T-helper 17 cell (primary cell): ENCODE results near the gene LY6G5B. TPM values are rescaled to one million over a fixed set of nuclear protein-coding genes. Genes with fewer than 3 reads are reported as not detected.

Source experiments
- ATAC-seq: fragments of 150-1000 bp; cut with Tn5 transposase; 2 replicates; pipeline ENCODE4 v1.10.0; 2021; ENCODE audit warnings: mild to moderate bottlenecking, moderate library complexity
- DNase-seq, 3 donors: peaks; one replicate each; pipeline versions ENCODE4 v3.0.0 to v3.0.0-alpha.2; 2020 to 2021
- H3K9me3 ChIP-seq: one replicate; pipeline ENCODE4 v1.7.0; 2013; ENCODE audit warnings: low read length, mild to moderate bottlenecking; ENCODE audit not compliant: control insufficient read depth, poor library complexity, severe bottlenecking
- H3K27ac Mint-ChIP-seq: one replicate; pipeline ENCODE4 v1.8.0; 2022; ENCODE audit warnings: mild to moderate bottlenecking, moderate library complexity, mixed read lengths
- H3K27me3 Mint-ChIP-seq: one replicate; pipeline ENCODE4 v1.8.0; 2022; ENCODE audit warnings: mixed read lengths
- H3K36me3 Mint-ChIP-seq: one replicate; pipeline ENCODE4 v1.8.0; 2022; ENCODE audit warnings: low read depth, mixed read lengths
- H3K4me1 Mint-ChIP-seq: one replicate; pipeline ENCODE4 v1.8.0; 2022; ENCODE audit warnings: mild to moderate bottlenecking, mixed read lengths
- H3K4me3 Mint-ChIP-seq: one replicate; pipeline ENCODE4 v1.8.0; 2022; ENCODE audit warnings: mild to moderate bottlenecking, moderate library complexity, mixed read lengths
- total RNA-seq, 4 donors: library from RNA in 2 of 4; stranded (reverse) in 2 of 4; gene quantifications; one replicate each; pipeline ENCODE4 v1.2.3 and lab custom pipeline; 2022 to 2026

The LY6G5B gene
- total RNA-seq, 2 donors from 2014 or later = 27.6 to 32.7 TPM

GRCh38 chr6:31632279-31632946 lies 37.4 kb upstream of the LY6G5B start:
- no peaks in the 10 kb centered on the region for H3K9me3 ChIP-seq
- Mint-ChIP-seq H3K36me3 (peaks cover 14% of the 10 kb centered on the region), H3K4me3 (peak overlapping the region; percentile 63), H3K27me3 (no peaks in the 10 kb centered on the region), H3K4me1 (peaks cover 17% of the 10 kb centered on the region), H3K27ac (peak overlapping the region; percentile 66)
- DNase-seq = no peak
- no peak for ATAC-seq

DNA sequence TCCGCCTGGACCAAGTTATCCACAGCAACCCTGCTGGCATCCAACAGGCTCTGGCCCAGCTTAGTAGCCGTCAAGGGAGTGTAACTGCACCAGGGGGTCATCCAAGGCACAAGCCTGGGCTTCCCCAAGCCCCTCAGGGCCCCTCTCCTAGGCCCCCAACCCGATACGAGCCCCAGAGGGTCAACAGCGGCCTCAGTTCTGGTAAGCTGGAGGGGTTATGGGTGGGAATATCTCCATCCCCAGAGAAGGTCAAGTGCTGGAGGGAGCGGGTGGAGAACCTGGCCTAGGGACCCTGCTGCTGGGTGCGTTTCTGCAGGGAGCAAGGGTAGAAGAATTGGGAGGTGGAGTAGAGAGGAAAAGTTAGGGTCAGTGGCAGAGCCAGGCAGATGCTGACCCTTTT lies 36.3 kb upstream of the LY6G5B start:
- H3K4me1 Mint-ChIP-seq = peaks cover 9% of the 10 kb centered on the region
- DNase-seq = no peak
- H3K36me3 Mint-ChIP-seq = peaks cover 11% of the 10 kb centered on the region
- no peaks in the 10 kb centered on the region for H3K27me3 Mint-ChIP-seq
- peak overlapping the region; percentile 66 for H3K27ac Mint-ChIP-seq
- H3K4me3 Mint-ChIP-seq = no peak overlapping the region
- no peaks in the 10 kb centered on the region for H3K9me3 ChIP-seq
- no peak for ATAC-seq

DNA sequence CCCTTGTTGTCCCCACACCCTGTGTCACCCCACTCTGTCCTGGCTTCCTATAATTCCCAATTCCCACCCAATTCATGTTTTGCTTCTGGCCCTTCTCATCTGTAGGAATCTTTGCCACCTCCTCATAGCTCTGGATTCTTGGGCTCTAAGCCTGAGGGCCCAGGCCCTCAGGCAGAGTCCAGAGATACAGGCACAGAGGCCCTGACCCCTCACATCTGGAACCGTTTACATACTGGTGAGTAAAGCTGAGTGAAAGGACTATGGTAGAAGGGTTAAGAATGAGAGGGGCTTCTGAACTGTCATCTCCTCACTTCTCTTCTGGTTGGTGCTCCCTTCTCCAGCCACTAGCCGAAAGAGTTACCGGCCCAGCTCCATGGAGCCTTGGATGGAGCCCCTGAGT lies 35.6 kb upstream of the LY6G5B start:
- no peak overlapping the region for H3K4me3 Mint-ChIP-seq
- peaks cover 11% of the 10 kb centered on the region for H3K36me3 Mint-ChIP-seq
- H3K27me3 Mint-ChIP-seq = no peaks in the 10 kb centered on the region
- peak overlapping the region; percentile 2 for H3K27ac Mint-ChIP-seq
- DNase-seq = no peak
- no peak for ATAC-seq
- no peaks in the 10 kb centered on the region for H3K9me3 ChIP-seq
- H3K4me1 Mint-ChIP-seq = peaks cover 9% of the 10 kb centered on the region

GRCh38 chr6:31634969-31635575 lies 34.7 kb upstream of the LY6G5B start:
- peaks cover 8% of the 10 kb centered on the region for H3K36me3 Mint-ChIP-seq
- peaks cover 9% of the 10 kb centered on the region for H3K4me1 Mint-ChIP-seq
- H3K4me3 Mint-ChIP-seq = no peak overlapping the region
- no peak for ATAC-seq
- no peak for DNase-seq
- no peak overlapping the region for H3K27ac Mint-ChIP-seq
- H3K9me3 ChIP-seq = no peaks in the 10 kb centered on the region
- H3K27me3 Mint-ChIP-seq = no peaks in the 10 kb centered on the region

DNA sequence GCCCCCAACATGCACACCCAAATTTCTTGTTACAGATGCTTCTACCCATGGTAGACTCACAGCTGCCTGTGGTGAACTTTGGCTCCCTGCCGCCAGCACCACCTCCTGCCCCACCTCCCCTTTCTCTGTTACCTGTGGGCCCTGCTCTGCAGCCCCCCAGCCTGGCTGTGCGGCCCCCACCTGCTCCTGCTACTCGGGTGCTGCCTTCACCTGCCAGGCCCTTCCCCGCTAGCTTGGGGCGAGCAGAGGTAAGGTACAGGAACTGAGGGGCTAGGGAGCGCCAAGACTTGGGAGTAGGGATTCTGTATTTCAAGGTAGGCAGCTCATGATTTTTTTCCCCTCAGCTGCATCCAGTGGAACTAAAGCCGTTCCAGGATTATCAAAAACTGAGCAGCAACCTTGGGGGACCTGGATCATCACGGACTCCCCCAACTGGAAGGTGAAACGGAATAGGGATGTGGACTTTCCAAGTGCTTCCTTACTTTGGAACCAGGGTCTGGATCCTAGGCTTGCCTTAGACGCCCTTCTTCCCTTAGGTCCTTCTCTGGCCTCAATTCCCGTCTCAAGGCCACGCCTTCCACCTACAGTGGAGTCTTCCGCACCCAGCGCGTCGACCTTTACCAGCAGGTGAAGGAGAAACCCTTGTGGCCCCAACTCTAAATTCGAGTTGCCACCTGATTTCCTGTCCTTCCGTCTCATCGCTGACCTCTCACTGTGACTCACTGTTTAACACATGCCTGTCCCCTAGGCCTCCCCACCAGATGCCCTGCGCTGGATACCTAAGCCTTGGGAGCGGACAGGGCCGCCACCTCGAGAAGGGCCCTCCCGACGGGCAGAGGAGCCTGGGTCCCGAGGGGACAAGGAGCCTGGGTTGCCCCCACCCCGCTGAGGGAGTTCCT lies 32.8 kb upstream of the LY6G5B start:
- peaks cover 4% of the 10 kb centered on the region for H3K36me3 Mint-ChIP-seq
- H3K9me3 ChIP-seq = no peaks in the 10 kb centered on the region
- H3K27me3 Mint-ChIP-seq = no peaks in the 10 kb centered on the region
- no peak overlapping the region for H3K4me3 Mint-ChIP-seq
- ATAC-seq (no peak), DNase-seq (no peak)
- H3K27ac Mint-ChIP-seq = peak overlapping the region; percentile 49
- peaks cover 3% of the 10 kb centered on the region for H3K4me1 Mint-ChIP-seq

- ATAC-seq (no peak), DNase-seq (no peak)
- no peaks in the 10 kb centered on the region for H3K9me3 ChIP-seq
- Mint-ChIP-seq H3K36me3 (peaks cover under 1% of the 10 kb centered on the region), H3K4me1 (peaks cover 1% of the 10 kb centered on the region), H3K27ac (no peak overlapping the region), H3K27me3 (no peaks in the 10 kb centered on the region), H3K4me3 (no peak overlapping the region)
Measured at GRCh38 chr6:31639043-31639442, 30.7 kb upstream of the LY6G5B start.

- ATAC-seq = no peak
- H3K36me3 Mint-ChIP-seq = no peaks in the 10 kb centered on the region
- H3K9me3 ChIP-seq = no peaks in the 10 kb centered on the region
Measured at GRCh38 chr6:31639449-31639861, 30.3 kb upstream of the LY6G5B start.

GRCh38 chr6:31640612-31641011 lies 29.2 kb upstream of the LY6G5B start:
- no peak overlapping the region for H3K4me3 Mint-ChIP-seq
- H3K27ac Mint-ChIP-seq = no peak overlapping the region

More at GRCh38 chr6:31639449-31639861, 30.3 kb upstream of the LY6G5B start:
- Mint-ChIP-seq H3K27ac (no peak overlapping the region), H3K4me1 (no peaks in the 10 kb centered on the region), H3K4me3 (no peak overlapping the region), H3K27me3 (no peaks in the 10 kb centered on the region)
- DNase-seq = no peak

DNA sequence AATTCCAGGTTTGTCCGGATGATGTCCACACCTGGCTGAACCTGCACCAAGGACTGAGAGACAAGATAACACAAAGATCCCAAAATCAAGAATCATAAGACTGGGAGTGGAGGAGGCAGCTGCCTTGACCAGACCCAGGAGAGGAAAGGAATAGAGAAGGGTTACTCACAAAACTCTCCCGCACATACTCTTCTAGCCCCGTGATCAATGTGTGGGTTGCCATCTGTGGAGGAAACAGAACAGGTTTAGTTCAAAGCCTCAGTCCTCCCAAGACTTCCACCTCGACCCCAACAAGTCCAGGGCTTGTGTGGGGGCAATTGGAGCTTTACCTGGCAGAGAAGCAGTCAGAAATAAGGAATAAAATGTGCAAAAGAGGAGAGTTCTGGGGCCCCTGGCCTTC lies 28.4 kb upstream of the LY6G5B start:
- H3K27ac Mint-ChIP-seq = no peak overlapping the region

More at GRCh38 chr6:31640612-31641011, 29.2 kb upstream of the LY6G5B start:
- peaks cover 3% of the 10 kb centered on the region for H3K36me3 Mint-ChIP-seq
- no peaks in the 10 kb centered on the region for H3K27me3 Mint-ChIP-seq
- peaks cover 4% of the 10 kb centered on the region for H3K4me1 Mint-ChIP-seq
- ATAC-seq = no peak
- H3K9me3 ChIP-seq = no peaks in the 10 kb centered on the region
- DNase-seq = no peak

GRCh38 chr6:31642798-31643570 lies 26.8 kb upstream of the LY6G5B start:
- ATAC-seq (no peak), DNase-seq (no peak)
- peaks cover 3% of the 10 kb centered on the region for H3K36me3 Mint-ChIP-seq
- no peak overlapping the region for H3K27ac Mint-ChIP-seq
- H3K9me3 ChIP-seq = no peaks in the 10 kb centered on the region
- H3K27me3 Mint-ChIP-seq = no peaks in the 10 kb centered on the region
- H3K4me1 Mint-ChIP-seq = peaks cover 4% of the 10 kb centered on the region
- no peak overlapping the region for H3K4me3 Mint-ChIP-seq

More for the DNA sequence above, 28.4 kb upstream of the LY6G5B start:
- ATAC-seq = no peak
- peaks cover 4% of the 10 kb centered on the region for H3K4me1 Mint-ChIP-seq
- H3K36me3 Mint-ChIP-seq = peaks cover 3% of the 10 kb centered on the region
- no peak for DNase-seq
- H3K9me3 ChIP-seq = no peaks in the 10 kb centered on the region
- H3K4me3 Mint-ChIP-seq = no peak overlapping the region
- H3K27me3 Mint-ChIP-seq = no peaks in the 10 kb centered on the region

- H3K9me3 ChIP-seq = no peaks in the 10 kb centered on the region
- Mint-ChIP-seq H3K27ac (peak overlapping the region; percentile 16), H3K4me1 (peaks cover 4% of the 10 kb centered on the region), H3K36me3 (peaks cover 3% of the 10 kb centered on the region), H3K4me3 (no peak overlapping the region), H3K27me3 (no peaks in the 10 kb centered on the region)
- DNase-seq (no peak), ATAC-seq (no peak)
Measured at GRCh38 chr6:31643818-31644454, 25.8 kb upstream of the LY6G5B start.

DNA sequence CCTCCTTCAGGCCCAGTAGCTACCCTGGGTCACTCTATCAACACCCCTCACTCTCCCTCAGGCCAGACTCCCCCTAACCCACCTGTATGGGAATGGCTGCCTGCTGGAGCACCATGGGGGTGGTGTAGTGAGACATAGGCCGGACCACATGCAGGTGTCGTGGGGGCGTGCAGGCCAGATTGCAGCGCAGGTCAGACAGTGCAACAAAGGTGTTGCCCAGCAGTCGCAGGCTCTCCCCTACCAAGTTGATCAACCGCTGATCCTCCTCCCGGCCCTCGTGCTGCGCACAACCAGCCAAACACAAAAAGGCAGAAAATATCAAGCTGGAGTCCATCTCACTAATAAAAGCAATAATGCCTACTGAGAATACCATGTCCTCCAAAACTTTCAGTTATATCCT lies 24.5 kb upstream of the LY6G5B start:
- Mint-ChIP-seq H3K4me1 (peaks cover 10% of the 10 kb centered on the region), H3K36me3 (peaks cover 3% of the 10 kb centered on the region), H3K27me3 (no peaks in the 10 kb centered on the region), H3K27ac (peak overlapping the region; percentile 27), H3K4me3 (no peak overlapping the region)
- ATAC-seq (no peak), DNase-seq (no peak)
- no peaks in the 10 kb centered on the region for H3K9me3 ChIP-seq
